G401 (cell line): ENCODE measurements around the gene TMC8. TPM values are rescaled to one million over a fixed set of nuclear protein-coding genes. Genes with fewer than 3 reads are reported as not detected.
"Not testable (repeated sequence)": the region's sequence is repeated elsewhere in the genome, so short reads cannot be mapped to it uniquely, and the experiment has no call there.

Experiments
- DNase-seq: peaks from one replicate; pipeline ENCODE4 v3.0.0-alpha.2; 2015; ENCODE audit warnings: low spot score
- in situ Hi-C: cut with HindIII; loops from 2 replicates; pipeline ENCODE4 v1.10.0; 2016; ENCODE audit warnings: low sequenced_read_pairs, mixed read lengths
- total RNA-seq: library from RNA; depleted of rRNA; stranded (reverse); fragments of >200 nt; shearing (Covaris generic); gene quantifications from 2 replicates; pipeline ENCODE4 v1.2.3, GENCODE V29; 2014

TMC8 gene
- total RNA-seq, 1 experiment from 2014 or later, result 0.14 TPM

- in situ Hi-C loops, DNase-seq: not testable (repeated sequence)
Measured at GRCh38 chr17:78171591-78172248, 41.1 kb downstream of the TMC8 start.

DNA sequence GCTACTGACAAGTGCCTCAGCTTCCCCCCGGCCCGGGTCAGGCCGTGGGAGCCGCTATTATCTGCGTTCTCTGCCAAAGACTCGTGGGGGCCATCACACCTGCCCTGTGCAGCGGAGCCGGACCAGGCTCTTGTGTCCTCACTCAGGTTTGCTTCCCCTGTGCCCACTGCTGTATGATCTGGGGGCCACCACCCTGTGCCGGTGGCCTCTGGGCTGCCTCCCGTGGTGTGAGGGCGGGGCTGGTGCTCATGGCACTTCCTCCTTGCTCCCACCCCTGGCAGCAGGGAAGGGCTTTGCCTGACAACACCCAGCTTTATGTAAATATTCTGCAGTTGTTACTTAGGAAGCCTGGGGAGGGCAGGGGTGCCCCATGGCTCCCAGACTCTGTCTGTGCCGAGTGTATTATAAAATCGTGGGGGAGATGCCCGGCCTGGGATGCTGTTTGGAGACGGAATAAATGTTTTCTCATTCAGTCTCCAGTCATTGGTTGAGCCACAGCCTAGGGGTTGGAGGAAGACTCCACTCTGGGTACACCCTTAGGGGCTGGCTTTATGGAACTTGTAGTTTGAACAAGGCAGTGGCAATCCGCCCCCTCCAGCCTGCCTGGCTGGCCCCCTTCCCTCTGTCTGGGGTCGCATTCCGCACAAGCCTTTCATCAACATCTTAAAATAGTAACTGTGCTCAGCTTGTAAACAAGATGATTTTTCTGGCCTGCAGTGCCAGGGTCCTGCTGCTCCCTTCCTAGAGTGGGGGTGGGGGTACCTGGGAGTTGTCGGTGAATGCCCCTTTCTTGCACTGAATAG, 41.9 kb downstream of the TMC8 start:
- in situ Hi-C loops, result no loop called here
- DNase-seq, result no peak

GRCh38 chr17:78173097-78173715, 42.6 kb downstream of the TMC8 start:
- in situ Hi-C loops, result no loop called here
- DNase-seq, result no peak

DNA sequence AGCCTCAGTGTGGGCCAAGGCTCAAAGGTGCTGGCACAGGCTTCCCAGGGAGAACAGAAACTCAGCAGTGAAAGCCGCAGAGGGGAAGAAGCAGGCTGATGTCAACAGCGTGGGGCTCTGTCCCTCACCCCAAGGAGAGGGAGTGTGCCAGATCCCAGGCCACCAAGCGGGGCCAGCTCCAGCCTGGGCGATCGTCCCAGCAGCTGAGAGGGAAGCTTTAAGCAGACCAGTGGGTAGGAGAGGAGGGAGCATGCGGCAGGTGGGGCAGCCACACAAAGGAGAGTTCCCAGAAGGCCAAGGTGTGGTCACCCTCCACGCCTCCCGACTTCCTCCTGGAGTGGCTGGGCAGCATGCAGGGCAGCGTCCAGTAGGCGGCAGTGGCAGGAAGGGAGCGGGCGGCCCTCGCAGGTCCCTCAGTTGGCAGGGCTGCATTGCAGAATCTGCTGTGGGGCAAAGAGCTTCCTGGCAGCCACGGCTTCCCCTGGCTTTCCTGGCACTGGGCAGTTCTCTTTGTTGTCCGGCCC, 43.8 kb downstream of the TMC8 start:
- in situ Hi-C loops, result no loop called here

DNA sequence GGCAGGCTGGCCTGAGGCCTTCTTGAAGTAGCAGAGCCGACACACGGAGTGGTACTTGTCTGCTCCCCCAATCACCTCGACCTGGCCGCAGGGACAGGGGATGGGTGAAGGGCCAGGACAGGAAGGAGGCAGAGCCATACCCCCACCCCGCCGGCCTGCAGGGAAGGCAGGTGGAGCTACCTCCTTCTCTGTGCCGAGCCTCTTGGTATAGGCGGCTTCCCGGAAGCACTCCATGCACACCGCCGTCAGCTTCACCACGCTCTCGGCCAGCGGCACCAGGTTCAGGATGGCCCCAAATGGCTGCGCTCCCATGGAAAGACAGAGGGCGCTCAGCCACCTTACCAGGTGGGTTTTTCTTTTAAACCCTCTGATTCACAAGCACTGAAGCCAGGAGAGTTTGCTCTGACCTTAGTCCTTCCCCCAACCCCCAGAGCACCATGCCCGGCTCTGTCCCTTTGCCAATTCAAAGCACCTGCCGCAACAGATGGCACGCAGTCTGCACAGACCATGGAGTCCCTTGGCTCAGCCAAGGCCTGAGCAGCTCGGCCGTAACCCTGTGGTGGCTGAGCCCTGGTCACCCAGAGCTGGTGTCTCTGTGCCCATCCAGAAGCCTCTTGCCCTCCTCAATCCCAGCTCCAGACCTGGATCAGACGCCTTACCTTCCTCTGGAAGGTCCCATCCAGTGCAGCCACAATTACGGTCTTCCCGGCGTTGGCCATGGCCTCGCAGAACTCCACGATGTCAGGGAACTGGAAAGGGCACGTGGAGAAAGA, 44.5 kb downstream of the TMC8 start:
- in situ Hi-C loops, result no loop called here
- peak; percentile 96 for DNase-seq

More for the DNA sequence above, 43.8 kb downstream of the TMC8 start:
- DNase-seq, result peak; percentile 96

- in situ Hi-C loops, result no loop called here
- no peak for DNase-seq
Measured at GRCh38 chr17:78175643-78175981, 45.0 kb downstream of the TMC8 start.

DNA sequence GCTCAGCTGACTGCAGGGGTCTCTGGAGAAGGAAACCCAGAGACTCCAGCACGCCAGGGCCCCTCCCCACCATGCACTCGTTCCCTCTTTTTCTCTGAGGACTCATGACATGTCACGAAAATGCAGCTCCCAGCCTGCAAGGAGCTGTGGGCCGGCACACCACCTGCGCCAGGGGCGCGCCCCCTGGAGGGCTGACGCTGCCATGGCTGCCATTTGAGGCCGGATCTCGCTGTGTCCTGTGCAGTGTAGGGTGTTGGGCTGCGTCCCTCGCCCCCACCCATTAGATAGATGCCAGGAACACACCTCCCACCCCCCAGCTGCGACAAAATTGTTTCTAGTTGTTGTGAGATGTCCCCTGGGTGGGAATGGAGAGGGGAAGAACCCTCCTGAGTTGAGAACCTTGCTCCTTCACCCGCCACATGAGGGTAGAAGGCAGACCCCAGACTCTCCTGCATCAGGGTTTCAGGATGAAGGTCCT, 46.0 kb downstream of the TMC8 start:
- in situ Hi-C loops, result no loop called here

DNA sequence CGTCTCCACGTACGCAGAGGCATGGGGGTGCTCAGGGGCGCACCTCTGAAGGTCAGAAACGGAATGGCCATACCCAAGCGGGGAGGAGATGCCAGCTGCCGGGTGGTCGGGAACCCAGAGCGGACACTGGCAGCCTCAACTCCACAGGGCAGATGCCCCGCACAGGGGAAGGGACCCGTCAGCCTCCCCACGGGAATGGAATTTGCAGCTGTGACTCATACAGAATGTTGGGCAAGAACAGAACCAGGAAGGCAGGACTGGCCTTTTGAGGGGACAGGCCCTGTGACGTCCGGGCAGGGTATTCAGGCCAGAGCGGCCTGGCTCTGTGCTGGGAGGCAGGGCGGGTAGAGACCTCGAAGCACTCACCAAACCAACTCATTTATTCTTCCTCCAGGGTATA, 48.8 kb downstream of the TMC8 start:
- no peak for DNase-seq
- in situ Hi-C loops, result no loop called here

More for the DNA sequence above, 46.0 kb downstream of the TMC8 start:
- no peak for DNase-seq

DNA sequence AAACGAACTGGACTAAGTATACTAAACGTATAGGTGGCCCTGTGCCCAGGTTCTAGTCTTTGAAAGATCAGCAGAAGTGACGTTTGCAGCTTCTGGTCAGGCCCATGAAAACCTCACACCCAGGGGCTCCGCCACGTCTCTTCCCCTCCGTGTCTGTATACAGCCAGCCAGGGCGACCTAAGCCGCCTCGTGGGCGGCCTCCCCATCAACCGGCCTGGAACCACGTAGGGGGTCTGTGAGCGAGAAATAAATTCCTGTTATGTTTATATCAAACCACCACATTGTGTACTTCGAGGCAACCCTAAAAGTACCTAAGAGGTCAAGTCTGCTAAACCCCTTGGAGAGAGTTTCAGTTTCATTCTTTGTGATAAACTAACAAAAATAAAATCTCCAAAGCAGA, 49.5 kb downstream of the TMC8 start:
- in situ Hi-C loops, result no loop called here
- no peak for DNase-seq

GRCh38 chr17:78180508-78180907, 49.9 kb downstream of the TMC8 start:
- in situ Hi-C loops, result no loop called here
- DNase-seq, result no peak

GRCh38 chr17:78182504-78182903, 51.9 kb downstream of the TMC8 start:
- in situ Hi-C loops, result no loop called here
- DNase-seq, result no peak

GRCh38 chr17:78183916-78184315, 53.3 kb downstream of the TMC8 start:
- DNase-seq, result no peak
- in situ Hi-C loops, result no loop called here

GRCh38 chr17:78184351-78184750, 53.8 kb downstream of the TMC8 start:
- in situ Hi-C loops, result no loop called here
- DNase-seq, result no peak

GRCh38 chr17:78184868-78185267, 54.3 kb downstream of the TMC8 start:
- in situ Hi-C loops, result no loop called here

DNA sequence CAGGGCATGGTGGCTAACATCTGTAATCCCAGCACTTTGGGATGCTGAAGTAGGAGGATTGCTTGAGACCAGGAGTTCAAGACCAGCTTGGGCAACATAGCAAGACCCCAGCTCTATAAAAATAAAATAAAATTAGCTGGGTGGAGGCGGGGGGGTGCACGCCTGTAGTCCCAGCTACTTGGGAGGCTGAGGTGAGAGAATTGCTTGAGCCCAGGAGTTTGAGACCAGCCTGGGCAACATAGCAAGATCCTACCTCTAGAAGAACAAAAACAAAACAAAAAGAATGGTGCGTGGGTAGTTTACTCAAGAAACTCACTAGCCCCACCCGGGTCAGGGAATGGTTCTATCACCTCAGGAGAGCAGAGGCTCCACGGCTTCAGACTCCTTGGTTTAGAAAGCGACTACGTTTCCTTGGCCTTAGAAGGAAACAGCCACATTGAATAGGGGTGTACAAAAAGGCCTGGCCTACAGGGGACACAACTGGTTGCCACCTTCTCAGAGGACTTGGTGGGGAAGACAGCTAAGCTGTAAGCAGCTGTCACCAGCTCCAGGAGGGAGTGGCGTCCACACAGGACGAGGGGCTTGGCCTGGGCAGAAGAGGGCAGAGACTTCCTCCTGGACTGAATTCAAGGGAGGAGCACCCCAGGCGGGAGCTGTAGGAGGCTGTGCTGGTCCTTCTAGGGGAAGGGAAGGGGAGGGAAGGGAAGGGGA, 55.6 kb downstream of the TMC8 start:
- in situ Hi-C loops, result no loop called here
- no peak for DNase-seq

More at GRCh38 chr17:78184868-78185267, 54.3 kb downstream of the TMC8 start:
- DNase-seq, result peak; percentile 72

DNA sequence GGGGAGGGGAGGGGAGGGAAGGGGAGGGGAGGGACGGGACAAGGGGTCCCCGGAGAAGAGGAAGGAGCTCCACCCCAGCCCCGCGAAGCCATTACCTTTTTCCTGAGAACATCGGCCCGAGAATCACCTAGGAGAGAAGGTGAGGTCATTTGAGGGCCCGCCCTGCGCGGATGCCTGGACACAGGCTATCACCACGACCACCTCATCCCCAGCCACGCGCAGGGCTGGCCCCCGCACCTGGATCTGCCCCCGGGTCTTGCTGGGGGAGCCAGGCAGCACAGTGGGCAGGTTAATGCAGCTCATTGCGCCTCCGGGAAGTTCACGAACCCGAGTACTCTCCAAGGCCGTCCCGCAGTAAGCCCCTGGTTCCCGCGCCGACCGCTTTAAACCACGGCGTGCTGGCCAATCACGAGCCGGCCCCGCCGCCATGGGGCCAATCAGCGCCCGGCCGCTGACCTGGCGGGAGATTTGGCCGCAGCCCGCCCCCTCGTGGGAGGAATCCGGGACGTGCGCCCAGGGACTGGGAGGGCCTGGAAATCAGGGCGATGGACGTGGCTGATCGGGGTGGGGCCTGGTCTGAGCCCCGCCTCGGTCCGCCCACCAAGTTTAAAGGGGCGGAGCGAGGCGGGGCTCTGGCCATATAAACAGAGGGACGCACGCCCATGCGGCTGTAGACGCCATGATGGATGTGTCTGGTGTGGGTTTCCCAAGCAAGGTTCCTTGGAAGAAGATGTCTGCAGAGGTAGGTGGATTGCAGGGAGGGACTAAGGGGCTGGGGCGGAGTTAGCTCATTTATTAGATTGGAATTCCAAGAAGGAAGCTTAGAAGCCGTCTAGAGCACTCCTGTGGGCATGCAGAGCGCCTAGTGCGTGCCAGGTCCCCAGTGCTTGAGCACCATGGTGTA, 56.4 kb downstream of the TMC8 start, which contains the start of the genes AFMID and TK1:
AFMID (plus strand) TSS at position 671 of the 904 bp plus-strand sequence; CDS start at position 680, 9 bp downstream.
TK1 (minus strand) TSS at position 361 of the 904 bp plus-strand sequence; CDS start at position 303, 58 bp downstream.
- in situ Hi-C loops, result no loop called here
- peak; percentile 99 for DNase-seq
